IMR-90 (cell line): ENCODE data around the gene PVALEF. TPM values are rescaled to one million over a fixed set of nuclear protein-coding genes. Genes with fewer than 3 reads are reported as not detected.
A peak's percentile ranks its signal among the peaks of the same experiment; 100 is the strongest.

Experiments used
- ATAC-seq: fragments of 200-7000 bp; cut with Tn5 transposase; 2 replicates; pipeline ENCODE4 v1.9.1; 2020; ENCODE audit warnings: low read depth, mild to moderate bottlenecking, moderate library complexity
- BruUV-seq: library from RNA; stranded (reverse); fragments of 400-500 nt; replicated peaks from 2 replicates; lab custom pipeline; 2021; lab: Mats Ljungman, UMichigan
- CTCF ChIA-PET: fragments of 300-600 bp; formaldehyde crosslinking; extraction: SDS; loops from one replicate; lab custom pipeline; 2021; ENCODE audit warnings: antibody characterized with exemption; lab: Yijun Ruan, JAX
- POLR2A ChIA-PET: fragments of 300-600 bp; sonication (Branson Sonifier 250); formaldehyde crosslinking; loops from one replicate; lab custom pipeline; 2022; ENCODE audit warnings: antibody characterized with exemption; ENCODE audit not compliant: unreplicated experiment; lab: Charles Lee
- DNase-seq: peaks from one replicate; pipeline ENCODE4 v3.0.0; 2013
- H2AFZ ChIP-seq: replicated peaks from 2 replicates; pipeline ENCODE3; 2013; ENCODE audit warnings: low read length, mild to moderate bottlenecking; ENCODE audit not compliant: poor library complexity
- H2AK5ac ChIP-seq: 2 replicates; pipeline ENCODE4 v1.6.1; 2013; ENCODE audit warnings: low read depth, low read length, inconsistent platforms
- H2AK9ac ChIP-seq: replicated peaks from 2 replicates; pipeline ENCODE3; 2013; ENCODE audit warnings: mild to moderate bottlenecking, low read depth, low read length, moderate library complexity; ENCODE audit not compliant: poor library complexity
- H2BK120ac ChIP-seq: 2 replicates; pipeline ENCODE4 v1.6.1; 2013; ENCODE audit warnings: low read depth, low read length, inconsistent platforms
- H2BK15ac ChIP-seq: 3 replicates; pipeline ENCODE4 v1.6.1; 2013; ENCODE audit warnings: low read depth, low read length, inconsistent platforms
- H2BK20ac ChIP-seq: 2 replicates; pipeline ENCODE4 v1.6.1; 2013; ENCODE audit warnings: low read depth, mild to moderate bottlenecking, inconsistent platforms, low read length, moderate library complexity
- H2BK5ac ChIP-seq: 2 replicates; pipeline ENCODE4 v1.6.1; 2013; ENCODE audit warnings: mild to moderate bottlenecking, low read depth, low read length, inconsistent platforms; ENCODE audit not compliant: poor library complexity, severe bottlenecking
- H3K14ac ChIP-seq: replicated peaks from 2 replicates; pipeline ENCODE4 v1.6.1; 2013; ENCODE audit warnings: low read depth, low read length, inconsistent platforms
- H3K18ac ChIP-seq: 2 replicates; pipeline ENCODE4 v1.6.1; 2013; ENCODE audit warnings: low read depth, low read length, control low read depth
- H3K23ac ChIP-seq: 2 replicates; pipeline ENCODE4 v1.6.1; 2013; ENCODE audit warnings: low read depth, low read length, inconsistent platforms
- H3K27ac ChIP-seq: 2 replicates; pipeline ENCODE4 v1.5.1; 2013; ENCODE audit warnings: mild to moderate bottlenecking, control low read depth, low read length; ENCODE audit not compliant: insufficient read depth
- H3K27me3 ChIP-seq: 2 replicates; pipeline ENCODE4 v1.6.1; 2013; ENCODE audit warnings: low read length; ENCODE audit not compliant: control insufficient read depth, insufficient read depth
- H3K36me3 ChIP-seq: 2 replicates; pipeline ENCODE4 v1.6.1; 2013; ENCODE audit warnings: low read length, mixed read lengths; ENCODE audit not compliant: control insufficient read depth, insufficient read depth
- H3K4ac ChIP-seq: 2 replicates; pipeline ENCODE4 v1.6.1; 2013; ENCODE audit warnings: low read depth, low read length, inconsistent platforms
- H3K4me1 ChIP-seq: 2 replicates; pipeline ENCODE4 v1.6.1; 2013; ENCODE audit warnings: low read length, mixed read lengths; ENCODE audit not compliant: control insufficient read depth, insufficient read depth
- H3K4me2 ChIP-seq: 2 replicates; pipeline ENCODE4 v1.6.1; 2013; ENCODE audit warnings: low read depth, mild to moderate bottlenecking, control low read depth, low read length, moderate library complexity
- H3K4me3 ChIP-seq: 2 replicates; pipeline ENCODE4 v1.5.1; 2013; ENCODE audit warnings: low read depth, mild to moderate bottlenecking, control low read depth, low read length, moderate library complexity; ENCODE audit not compliant: insufficient read depth
- H3K56ac ChIP-seq: 2 replicates; pipeline ENCODE4 v1.6.1; 2013; ENCODE audit warnings: low read length, inconsistent platforms; ENCODE audit not compliant: insufficient read depth; ENCODE audit errors: extremely low read depth
- H3K79me1 ChIP-seq, 2 experiments: 2 replicates each; pipeline ENCODE4 v1.6.1; 2013; ENCODE audit warnings: low read length in 2 of 2, inconsistent platforms in 1 of 2, low read depth in 1 of 2
- H3K9ac ChIP-seq: 2 replicates; pipeline ENCODE4 v1.6.1; 2013; ENCODE audit warnings: low read depth, low read length, control low read depth
- H3K9me1 ChIP-seq: 2 replicates; pipeline ENCODE4 v1.6.1; 2013; ENCODE audit warnings: low read length, inconsistent platforms; ENCODE audit not compliant: insufficient read depth
- H3K9me3 ChIP-seq: 2 replicates; pipeline ENCODE4 v1.6.1; 2013; ENCODE audit warnings: low read length; ENCODE audit not compliant: control insufficient read depth, insufficient read depth
- H4K20me1 ChIP-seq: 2 replicates; pipeline ENCODE4 v1.6.1; 2013; ENCODE audit warnings: low read length, inconsistent platforms; ENCODE audit not compliant: insufficient read depth
- H4K5ac ChIP-seq: 2 replicates; pipeline ENCODE4 v1.6.1; 2013; ENCODE audit warnings: mild to moderate bottlenecking, low read depth, low read length, control low read depth
- H4K8ac ChIP-seq, 2 experiments: 2 replicates each; pipeline ENCODE4 v1.6.1; 2013; ENCODE audit warnings: low read depth in 2 of 2, low read length in 2 of 2, control low read depth in 1 of 2, inconsistent platforms in 1 of 2
- H4K91ac ChIP-seq: 2 replicates; pipeline ENCODE4 v1.6.1; 2013; ENCODE audit warnings: low read depth, low read length, inconsistent platforms; ENCODE audit not compliant: insufficient read depth
- BHLHE40 ChIP-seq: fragments of 150-350 bp; IDR thresholded peaks from 2 replicates; pipeline ENCODE4 v1.6.1; 2016; ENCODE audit warnings: mild to moderate bottlenecking, low read depth, low read length
- CEBPB ChIP-seq: IDR thresholded peaks from 2 replicates; pipeline ENCODE4 v1.6.1; 2012; ENCODE audit warnings: low read depth, low read length, improper control_type of control experiment
- CHD1 ChIP-seq: IDR thresholded peaks from 2 replicates; pipeline ENCODE4 v1.6.1; 2012; ENCODE audit warnings: low read depth, low read length, improper control_type of control experiment
- CTCF ChIP-seq: conservative IDR thresholded peaks from 2 replicates; pipeline ENCODE4 v1.5.1; 2012; ENCODE audit warnings: mild to moderate bottlenecking, low read depth, low read length, improper control_type of control experiment
- ELK1 ChIP-seq: fragments of 150-350 bp; IDR thresholded peaks from 2 replicates; pipeline ENCODE4 v1.6.1; 2016; ENCODE audit warnings: low read depth, mild to moderate bottlenecking, low read length, moderate library complexity, borderline replicate concordance
- FOS ChIP-seq: fragments of 150-350 bp; IDR thresholded peaks from 2 replicates; pipeline ENCODE4 v1.6.1; 2016; ENCODE audit warnings: low read depth, low read length
- MAFK ChIP-seq: IDR thresholded peaks from 2 replicates; pipeline ENCODE4 v1.6.1; 2012; ENCODE audit warnings: low read depth, low read length, improper control_type of control experiment
- MAZ ChIP-seq: IDR thresholded peaks from 2 replicates; pipeline ENCODE4 v1.6.1; 2012; ENCODE audit warnings: low read depth, mild to moderate bottlenecking, low read length, improper control_type of control experiment, moderate library complexity, borderline replicate concordance
- MXI1 ChIP-seq: IDR thresholded peaks from 2 replicates; pipeline ENCODE4 v1.6.1; 2012; ENCODE audit warnings: low read depth, mild to moderate bottlenecking, low read length, moderate library complexity, borderline replicate concordance
- NFE2L2 ChIP-seq: fragments of 150-350 bp; IDR thresholded peaks from 2 replicates; pipeline ENCODE4 v1.6.1; 2016; ENCODE audit warnings: low read depth, mild to moderate bottlenecking, low read length
- POLR2A ChIP-seq: IDR thresholded peaks from 2 replicates; pipeline ENCODE4 v1.6.1; 2012; ENCODE audit warnings: mild to moderate bottlenecking, low read depth, low read length
- RAD21 ChIP-seq: IDR thresholded peaks from 2 replicates; pipeline ENCODE4 v1.6.1; 2012; ENCODE audit warnings: low read length, improper control_type of control experiment
- RCOR1 ChIP-seq: IDR thresholded peaks from 2 replicates; pipeline ENCODE4 v1.6.1; 2012; ENCODE audit warnings: mild to moderate bottlenecking, low read length, improper control_type of control experiment; ENCODE audit not compliant: insufficient replicate concordance
- SMC3 ChIP-seq: fragments of 150-350 bp; IDR thresholded peaks from 2 replicates; pipeline ENCODE4 v1.6.1; 2016; ENCODE audit warnings: low read depth, mild to moderate bottlenecking, antibody characterized with exemption, low read length, moderate library complexity
- USF2 ChIP-seq: fragments of 150-350 bp; IDR thresholded peaks from 2 replicates; pipeline ENCODE4 v1.6.1; 2017; ENCODE audit warnings: mild to moderate bottlenecking, antibody characterized with exemption, low read length, low read depth
- WGBS, 2 experiments: methylation state at CpG; one replicate each; pipeline versions ENCODE4 v1.1.5 to v1.1.7; 2013; ENCODE audit warnings: missing lambda C conversion rate in 2 of 2; ENCODE audit not compliant: insufficient read length in 1 of 2; ENCODE audit errors: extremely low coverage in 2 of 2; 5-methylcytosine and 5-hydroxymethylcytosine counted together
- dilution Hi-C: fragments of 300-500 bp; cut with HindIII; formaldehyde crosslinking; loops from one replicate; pipeline ENCODE4 v1.14.3; 2018; ENCODE audit warnings: low sequenced_read_pairs; ENCODE audit not compliant: unreplicated experiment
- in situ Hi-C: fragments of 300-500 bp; cut with MboI; formaldehyde crosslinking; loops from 3 replicates; pipeline ENCODE4 v1.14.3; 2019; ENCODE audit warnings: low sequenced_read_pairs, inconsistent platforms, mixed read lengths
- intact Hi-C: fragments of 100-400 bp; cut with micrococcal nuclease; formaldehyde crosslinking; loops from 2 replicates; pipeline ENCODE4 v1.10.0; 2022
- polyA plus RNA-seq, 3 experiments: library from polyadenylated mRNA; depleted of rRNA; stranded (reverse); fragments of >200 nt; gene quantifications; 2 replicates each; pipeline ENCODE4 v1.2.3, GENCODE V29; 2012; ENCODE audit warnings: low replicate concordance in 1 of 3
- total RNA-seq: library from RNA; depleted of rRNA; stranded (reverse); fragments of >200 nt; gene quantifications from 2 replicates; pipeline ENCODE4 v1.2.3, GENCODE V29; 2012

The PVALEF gene
- total and polyA plus RNA-seq, 2 of the 4 experiments (the other 2 are of a cell fraction), result not detected

DNA sequence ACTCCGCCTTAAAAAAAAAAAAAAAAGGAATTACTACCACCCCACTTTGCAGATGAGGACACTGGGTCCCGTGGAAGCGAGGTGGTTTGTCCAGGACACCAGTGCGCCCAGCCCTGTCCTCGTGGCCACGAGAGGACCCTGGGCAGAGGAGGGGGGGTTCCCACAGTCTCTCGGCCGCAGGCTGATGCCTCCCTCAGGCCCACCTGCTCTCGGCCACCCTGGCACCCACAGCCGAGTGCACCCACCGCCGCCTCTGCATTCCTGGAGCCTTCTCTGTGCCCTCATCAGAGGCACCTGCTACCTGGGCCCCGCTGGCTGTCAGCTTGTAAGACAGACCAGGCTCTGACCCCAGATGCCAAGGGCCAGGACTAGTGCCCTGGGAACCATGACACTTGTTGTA is 28.1 kb upstream of the PVALEF start:
- H3K4me1 ChIP-seq, result no peaks in the 10 kb centered on the region
- H4K5ac ChIP-seq, result no peak overlapping the region
- H2AK5ac ChIP-seq, result no peak overlapping the region
- no peak overlapping the region for H3K18ac ChIP-seq
- no peaks in the 10 kb centered on the region for H3K79me1 ChIP-seq
- no peaks in the 10 kb centered on the region for H3K36me3 ChIP-seq
- no peak overlapping the region for H2BK5ac ChIP-seq
- no peak overlapping the region for H4K8ac ChIP-seq
- no peak overlapping the region for H2BK20ac ChIP-seq
- H3K27me3 ChIP-seq, result peaks cover 13% of the 10 kb centered on the region; the same call in 1 of the 2 replicates
- no peak overlapping the region for H2BK120ac ChIP-seq
- no peak overlapping the region for H3K14ac ChIP-seq
- H2BK15ac ChIP-seq, result no peak overlapping the region
- in situ Hi-C loops (no loop called here), intact Hi-C loops (no loop called here), dilution Hi-C loops (no loop called here)
- no peak overlapping the region for H4K91ac ChIP-seq
- no peak overlapping the region for H3K4me3 ChIP-seq
- H3K9ac ChIP-seq, result no peak overlapping the region
- peak overlapping the region; percentile 23 for H2AFZ ChIP-seq
- no peak overlapping the region for H3K56ac ChIP-seq
- H3K27ac ChIP-seq, result no peak overlapping the region
- POLR2A ChIA-PET, result no interaction called here
- no peaks in the 10 kb centered on the region for H4K20me1 ChIP-seq
- TF ChIP-seq CTCF (no peak), RCOR1 (no peak), CHD1 (no peak), NFE2L2 (no peak), ELK1 (no peak), SMC3 (no peak), FOS (no peak), MXI1 (no peak), RAD21 (no peak), CEBPB (no peak), USF2 (no peak), MAZ (no peak), MAFK (no peak), POLR2A (no peak), BHLHE40 (no peak)
- H3K4me2 ChIP-seq, result no peak overlapping the region
- no peak overlapping the region for H2AK9ac ChIP-seq
- no peak for DNase-seq
- peaks cover 3% of the 10 kb centered on the region; the same call in 1 of the 2 replicates for H3K9me1 ChIP-seq
- no peaks in the 10 kb centered on the region for H3K9me3 ChIP-seq
- no peak overlapping the region for H3K4ac ChIP-seq
- CTCF ChIA-PET, result no interaction called here
- WGBS, 2 experiments, result 80% methylated on average over 5 of the region's 13 CpGs; no CpG with 5 or more reads in 1 of the 2 experiments
- BruUV-seq, result no TSS peak
- no peak for ATAC-seq
- no peak overlapping the region for H3K23ac ChIP-seq
